Measurements from ENCODE around the gene FAF1. TPM values are rescaled to one million over a fixed set of nuclear protein-coding genes. Genes with fewer than 3 reads are reported as not detected.

Gene FAF1
- total RNA-seq, 1 donor from 2014 or later = 67.5 TPM

DNA sequence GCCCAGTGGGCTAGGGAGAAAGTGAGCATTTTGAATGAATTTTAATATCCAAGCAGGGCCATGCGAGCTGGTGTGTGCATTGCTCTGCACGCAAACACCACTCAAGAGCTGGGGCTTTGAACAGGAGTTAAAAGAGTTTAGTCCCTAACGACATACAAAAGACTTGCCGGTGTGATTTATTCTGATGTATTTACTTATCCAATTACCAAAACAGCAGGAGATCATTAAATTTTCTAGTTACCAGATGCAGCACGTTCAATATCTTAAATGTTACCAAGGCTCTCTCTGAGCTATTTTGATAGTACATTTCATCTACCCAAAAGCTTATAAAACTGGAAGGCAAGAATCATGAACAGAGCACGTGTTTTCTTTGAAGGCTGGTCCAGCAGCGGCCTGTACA is 506.8 kb downstream of the FAF1 start:
- intact Hi-C loops (cut with micrococcal nuclease) = no loop called here

GRCh38 chr1:50452700-50453099 is 507.4 kb downstream of the FAF1 start:
- intact Hi-C loops (cut with micrococcal nuclease) = no loop called here

DNA sequence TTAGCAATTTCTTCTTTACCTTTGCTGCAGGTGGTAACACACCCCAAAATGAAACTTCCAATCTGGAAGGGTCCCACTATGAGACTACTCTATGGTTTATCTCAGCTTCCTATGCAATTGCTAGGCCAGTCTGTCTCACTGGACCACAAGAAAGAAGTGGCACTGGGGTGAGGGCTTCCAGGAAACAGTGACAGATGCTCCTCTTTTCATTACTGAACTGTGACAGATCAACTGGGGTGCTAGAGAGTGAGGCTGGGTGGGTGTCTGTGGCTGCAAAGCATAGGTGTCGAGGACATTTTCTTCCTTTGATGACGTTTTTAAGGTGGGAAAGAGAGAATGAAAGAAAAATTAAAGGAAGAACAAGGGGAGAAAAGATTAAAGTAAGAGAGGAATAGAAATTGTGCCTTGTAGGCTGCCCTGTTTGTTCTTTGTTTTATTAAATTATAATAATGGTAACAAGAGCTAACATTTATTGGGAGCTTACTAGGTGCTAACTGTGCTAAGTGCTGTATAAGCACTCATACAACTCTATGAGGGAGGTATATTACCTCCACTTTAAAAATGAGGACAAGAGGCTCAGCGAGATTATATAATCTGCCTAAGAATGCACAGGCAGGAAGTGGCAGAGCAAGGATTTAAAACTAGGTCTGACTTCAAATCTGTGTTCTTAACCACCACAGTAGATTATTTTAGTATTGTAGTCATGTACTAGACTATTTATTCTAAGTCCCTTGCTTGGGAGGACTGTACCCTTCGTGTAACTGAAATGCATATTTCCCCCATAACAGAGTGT is 509.0 kb downstream of the FAF1 start:
- intact Hi-C loops (cut with micrococcal nuclease) = no loop called here

DNA sequence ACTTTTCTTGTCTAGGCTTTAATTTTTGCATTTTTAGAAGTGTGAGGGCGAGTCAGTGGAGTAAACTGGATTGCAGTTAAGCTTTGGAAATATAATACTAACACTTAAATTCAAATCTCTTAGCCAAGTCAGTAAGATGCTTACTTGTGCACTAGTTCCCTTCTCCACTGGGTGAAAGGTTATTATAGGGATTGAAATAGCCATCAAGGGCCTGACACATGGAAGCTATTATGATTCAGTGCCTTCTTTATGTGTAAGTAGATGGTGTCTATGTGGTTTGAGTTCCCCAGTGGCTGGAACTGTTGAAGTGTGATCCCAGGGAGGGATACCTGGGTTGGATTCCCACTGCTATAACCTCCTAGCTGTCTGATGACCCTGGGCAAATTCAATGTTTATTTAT is 512.1 kb downstream of the FAF1 start:
- intact Hi-C loops (cut with micrococcal nuclease) = no loop called here

DNA sequence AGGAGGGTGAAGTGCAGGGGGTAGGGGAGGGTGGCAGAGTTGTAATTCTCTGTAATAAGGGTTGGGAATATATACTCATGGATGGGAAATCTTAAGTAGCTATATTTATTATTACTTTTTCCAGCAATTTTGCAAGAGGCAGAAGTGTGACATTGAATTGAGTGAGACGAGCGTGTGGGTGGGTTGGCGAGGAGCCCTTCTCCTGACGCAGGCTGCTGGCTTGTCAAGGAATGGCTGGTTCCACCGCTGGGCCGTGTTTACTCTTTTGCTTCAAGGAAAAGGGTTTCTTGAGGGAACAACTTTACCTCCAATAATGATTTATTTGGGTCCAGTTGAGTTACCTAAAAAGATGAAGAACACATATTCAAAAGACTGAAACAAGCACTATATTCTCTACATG is 518.9 kb downstream of the FAF1 start:
- intact Hi-C loops (cut with micrococcal nuclease) = no loop called here

- intact Hi-C loops (cut with micrococcal nuclease) = no loop called here
Observed at GRCh38 chr1:50438945-50439344, 521.1 kb downstream of the FAF1 start.

DNA sequence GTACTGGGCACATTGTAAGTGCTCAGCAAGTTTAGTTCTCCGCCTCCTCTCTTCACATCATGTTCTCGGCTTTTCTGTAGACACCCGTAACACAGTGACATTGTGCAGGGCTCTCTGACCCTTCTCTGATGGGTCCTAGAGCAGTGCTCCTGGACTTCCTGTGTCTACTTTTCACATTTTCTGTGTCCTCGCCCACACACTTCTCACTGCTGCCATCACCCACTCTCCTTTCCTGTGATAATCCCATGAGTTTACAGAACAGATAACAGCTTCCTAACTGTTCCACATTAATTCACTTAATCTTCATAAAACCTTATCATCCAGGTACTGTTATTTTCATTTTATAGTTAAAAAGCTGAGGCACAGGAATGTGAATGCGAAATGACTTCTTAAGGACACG is 523.6 kb downstream of the FAF1 start:
- intact Hi-C loops (cut with micrococcal nuclease) = no loop called here

GRCh38 chr1:50430010-50430405 is 530.1 kb downstream of the FAF1 start:
- intact Hi-C loops (cut with micrococcal nuclease) = no loop called here

DNA sequence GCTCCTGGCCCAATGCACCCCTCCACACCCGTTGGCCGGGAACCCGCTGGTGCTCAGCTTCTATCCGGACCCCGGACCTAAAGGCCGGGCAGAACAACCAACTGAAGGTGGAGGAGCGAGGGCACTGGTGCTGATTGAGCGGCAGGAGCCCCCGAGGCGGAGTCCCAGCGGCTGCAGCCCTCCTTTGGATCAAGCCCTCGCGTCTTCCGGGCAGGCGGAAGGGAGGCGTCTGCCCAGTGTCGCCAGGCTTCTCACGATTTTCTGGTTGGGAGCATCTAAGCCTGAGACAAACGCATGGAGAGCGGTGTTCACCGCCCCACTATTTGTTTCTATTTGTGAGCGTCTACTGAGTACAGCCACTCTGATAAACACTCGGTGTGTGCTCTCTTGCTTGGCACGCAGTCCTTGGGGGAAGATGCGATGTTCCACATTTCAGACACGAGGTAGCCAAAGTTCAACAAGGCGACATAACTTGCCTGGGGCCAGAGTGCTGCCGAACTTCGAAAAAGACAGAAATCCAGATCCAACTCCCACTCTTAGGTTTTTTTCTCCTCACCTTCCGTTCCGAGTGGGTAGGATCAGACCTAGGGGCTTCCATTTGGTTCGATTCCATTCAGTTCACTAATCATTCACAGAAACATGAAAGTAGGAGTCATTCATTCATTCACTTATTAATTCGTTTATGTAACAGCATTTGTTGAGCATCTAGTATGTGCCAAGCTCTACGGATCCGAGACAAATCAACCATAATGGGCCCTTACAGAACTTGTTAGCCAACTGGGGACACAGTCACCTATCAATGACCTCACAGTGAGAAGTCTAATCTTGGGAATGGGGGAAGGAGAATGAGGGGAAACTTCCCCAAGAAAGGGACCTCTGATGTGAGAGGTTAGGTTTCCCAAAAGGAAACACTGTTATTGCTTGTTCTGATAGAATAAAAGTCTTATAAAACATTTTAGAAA is 532.0 kb downstream of the FAF1 start:
- intact Hi-C loops (cut with micrococcal nuclease) = loop anchor here (1.0 to 10.0 kb wide), 3 partner anchors 9 to 277 kb away; no protein-coding TSS in a partner anchor

DNA sequence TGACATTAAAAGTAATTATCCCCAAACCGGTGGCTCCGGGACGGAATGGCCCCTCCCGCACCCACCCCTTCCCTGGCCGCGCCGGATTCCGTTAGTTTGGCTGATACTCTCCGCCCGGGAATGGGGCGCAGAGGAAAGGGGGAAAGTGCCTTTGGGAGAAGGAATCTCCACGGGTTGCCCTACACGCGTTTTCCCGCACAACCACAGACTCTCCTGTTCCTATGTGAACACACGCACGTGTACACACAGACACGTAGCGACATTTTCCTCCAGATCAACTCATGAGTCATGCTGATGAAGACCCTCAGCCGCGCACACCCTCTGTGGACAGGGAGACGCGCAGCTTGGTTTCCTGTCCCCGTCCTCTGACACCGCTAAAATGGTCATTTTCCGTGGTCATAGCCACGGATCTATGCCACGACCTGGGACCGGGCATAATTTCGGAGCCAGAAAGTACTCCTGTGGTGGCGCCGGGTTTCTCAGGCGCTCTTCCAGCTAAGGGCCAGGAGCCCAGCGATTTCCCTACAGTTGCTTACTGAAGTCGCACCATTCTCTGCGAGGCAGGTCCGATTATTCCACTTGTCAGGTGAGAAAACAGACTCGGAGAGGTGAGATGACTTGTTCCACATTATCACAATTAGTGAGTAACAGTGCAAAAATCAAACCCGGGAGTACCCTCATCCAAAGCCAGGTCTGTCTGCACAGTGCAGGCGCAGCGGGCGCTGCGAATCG is 532.8 kb downstream of the FAF1 start:
- intact Hi-C loops (cut with micrococcal nuclease) = loop anchor here (1.0 to 10.0 kb wide), 2 partner anchors 8 to 278 kb away; no protein-coding TSS in a partner anchor

DNA sequence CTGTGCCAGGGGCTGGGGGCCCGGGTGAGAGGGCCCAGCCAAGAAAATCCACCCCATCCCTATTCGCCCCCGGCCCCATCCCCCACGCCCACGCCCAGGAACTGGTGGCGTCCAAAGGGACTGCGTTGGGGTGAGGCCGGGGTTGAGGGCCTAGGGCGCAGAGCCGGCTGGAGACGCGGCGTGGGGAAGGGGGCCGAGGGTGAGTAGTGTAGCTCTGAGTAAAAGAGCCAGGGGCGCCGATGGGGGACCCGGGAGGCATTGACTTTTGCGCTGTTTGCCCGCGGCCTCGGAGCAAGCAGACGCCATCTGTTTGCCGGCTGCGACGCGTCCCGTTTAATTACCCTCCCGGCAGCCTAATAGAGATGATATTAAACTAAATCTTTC is 533.4 kb downstream of the FAF1 start:
- intact Hi-C loops (cut with micrococcal nuclease) = loop anchor here (1.0 to 10.0 kb wide), 2 partner anchors 7 to 278 kb away; no protein-coding TSS in a partner anchor

DNA sequence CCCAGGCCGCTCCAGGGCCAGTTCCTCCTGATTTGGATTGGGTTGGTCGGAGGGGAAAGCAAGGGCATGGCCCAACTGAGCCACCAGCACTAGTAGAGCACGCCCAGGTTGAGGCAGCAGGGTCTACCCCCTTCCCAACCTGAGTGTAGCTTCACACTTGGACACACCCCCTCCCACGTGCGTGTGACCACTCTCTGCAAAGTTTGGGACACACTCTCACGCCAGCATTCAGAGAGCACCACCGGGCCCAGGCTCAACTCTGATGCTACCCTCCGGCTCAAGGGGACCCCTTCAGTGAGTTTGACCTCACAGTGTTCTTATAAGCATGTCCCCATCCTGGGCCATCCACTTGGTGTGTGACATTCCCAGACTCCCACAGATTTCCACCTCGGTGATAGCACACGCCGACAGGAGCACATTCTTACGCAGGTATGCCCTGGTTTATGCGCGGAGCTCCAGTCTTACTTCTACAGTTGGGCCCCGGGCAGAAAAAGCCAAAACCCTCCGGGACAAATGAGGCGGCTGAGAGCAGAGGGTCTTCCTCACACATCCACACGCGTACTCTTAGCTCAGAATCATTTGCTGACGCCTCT is 533.9 kb downstream of the FAF1 start:
- intact Hi-C loops (cut with micrococcal nuclease) = loop anchor here (10.0 kb wide), 1 partner anchor 279 kb away; no protein-coding TSS in a partner anchor

GRCh38 chr1:50425376-50426107 is 534.5 kb downstream of the FAF1 start:
- intact Hi-C loops (cut with micrococcal nuclease) = loop anchor here (2.0 to 10.0 kb wide), 2 partner anchors 179 to 279 kb away; no protein-coding TSS in a partner anchor

GRCh38 chr1:50424884-50425375 is 535.1 kb downstream of the FAF1 start:
- intact Hi-C loops (cut with micrococcal nuclease) = loop anchor here (2.0 to 10.0 kb wide), 2 partner anchors 180 to 280 kb away; no protein-coding TSS in a partner anchor

DNA sequence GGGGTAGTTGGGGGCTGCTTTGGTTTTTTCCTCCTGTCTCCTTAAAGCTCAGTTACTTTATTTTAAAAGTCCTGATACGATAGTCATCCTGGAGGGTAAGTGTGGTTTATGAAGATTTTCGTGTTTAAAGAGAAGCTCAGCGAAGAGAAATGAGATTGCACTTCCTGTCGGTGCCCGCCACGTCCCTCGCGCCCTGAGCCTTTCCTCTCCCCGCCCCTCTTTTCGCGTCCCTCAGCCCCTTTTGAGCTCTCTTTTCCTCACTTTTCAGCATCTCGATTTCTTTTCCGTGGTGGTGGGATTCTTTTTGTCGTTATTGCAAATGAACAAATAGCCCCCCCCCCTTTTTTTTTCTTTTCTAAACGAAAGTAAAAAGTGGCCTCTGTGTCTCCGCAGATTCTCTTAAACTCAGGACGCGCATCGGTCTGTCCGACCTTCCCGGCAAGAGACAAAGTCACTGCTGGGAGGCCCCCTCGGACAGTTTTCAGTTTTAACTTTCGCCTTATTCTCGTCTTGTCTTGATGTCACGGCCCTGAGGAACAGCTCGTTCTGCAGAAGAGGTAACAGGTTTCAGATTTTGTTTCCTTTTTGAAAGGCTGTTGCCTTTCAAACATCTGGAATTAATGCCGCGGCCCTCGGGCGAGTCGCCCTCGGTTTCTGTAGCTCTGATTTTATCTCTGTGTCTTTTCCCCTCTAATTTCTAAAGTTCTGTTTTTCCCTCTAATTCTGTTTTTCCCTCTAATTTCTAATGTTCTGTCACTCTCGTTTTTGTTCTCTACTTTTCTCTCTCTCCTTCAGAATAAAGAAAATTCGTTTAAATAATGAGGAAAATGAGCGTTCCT is 535.8 kb downstream of the FAF1 start:
- intact Hi-C loops (cut with micrococcal nuclease) = loop anchor here (2.0 to 10.0 kb wide), 2 partner anchors 181 to 281 kb away; no protein-coding TSS in a partner anchor

DNA sequence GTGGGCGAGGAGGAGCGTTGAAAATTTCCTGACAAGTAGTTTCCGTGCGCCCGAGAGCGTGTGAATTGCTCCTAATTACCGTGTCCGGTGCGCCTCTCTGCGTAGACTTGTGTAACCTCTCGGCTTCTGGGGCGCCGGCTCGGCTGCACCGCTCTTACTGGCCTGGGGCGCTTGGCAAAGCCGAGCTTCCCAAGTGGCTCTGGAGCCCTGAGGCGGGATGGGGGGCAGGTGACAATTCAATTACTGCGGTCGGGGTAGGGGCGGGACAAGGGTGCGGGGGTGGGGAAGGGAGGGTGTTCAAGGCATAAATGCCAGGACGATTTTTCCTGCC is 536.4 kb downstream of the FAF1 start:
- intact Hi-C loops (cut with micrococcal nuclease) = loop anchor here (10.0 kb wide), 1 partner anchor 281 kb away; no protein-coding TSS in a partner anchor

GRCh38 chr1:50422946-50423669 is 537.0 kb downstream of the FAF1 start, which contains the start of gene DMRTA2:
Gene DMRTA2, minus strand, starts transcription at chr1:50423443. Its CDS starts 1,907 bp downstream, at chr1:50421536.
- intact Hi-C loops (cut with micrococcal nuclease) = loop anchor here (10.0 kb wide), 1 partner anchor 282 kb away; no protein-coding TSS in a partner anchor

DNA sequence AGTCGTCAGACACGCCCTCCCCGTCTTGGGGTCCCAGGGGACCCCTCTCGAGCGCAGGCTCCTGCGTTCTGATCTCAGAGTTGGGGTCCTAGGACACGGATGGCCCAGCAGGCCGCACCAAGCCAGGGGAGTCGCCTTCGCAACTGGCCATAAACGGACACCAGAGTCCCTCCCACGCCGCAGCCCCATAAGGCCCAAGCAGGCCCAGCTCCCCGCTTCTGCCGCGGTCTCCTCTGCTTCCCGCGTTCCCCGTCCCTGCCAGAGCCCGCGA is 537.5 kb downstream of the FAF1 start:
- intact Hi-C loops (cut with micrococcal nuclease) = loop anchor here (10.0 kb wide), 1 partner anchor 282 kb away; no protein-coding TSS in a partner anchor
